NCI-H69 (cell line): Measurements from ENCODE around the gene GLB1L.
A peak's percentile ranks its signal among the peaks of the same experiment; 100 is the strongest.
"Not testable (repeated sequence)": the region's sequence is repeated elsewhere in the genome, so short reads cannot be mapped to it uniquely, and the experiment has no call there.

Source experiments
- DNase-seq: peaks from one replicate; lab custom pipeline; 2025; lab: John Stamatoyannopoulos, UW

Gene GLB1L

GRCh38 chr2:219280651-219281050 lies 35.4 kb upstream of the GLB1L start:
- peak; percentile 4 for DNase-seq

GRCh38 chr2:219279916-219280516 lies 34.8 kb upstream of the GLB1L start:
- DNase-seq = no peak

GRCh38 chr2:219279151-219279915 lies 34.1 kb upstream of the GLB1L start, which contains the start of gene DNAJB2:
Gene DNAJB2, plus strand, starts transcription at chr2:219279366. Its CDS starts 468 bp downstream, at chr2:219279834.
- DNase-seq = peak; percentile 96

GRCh38 chr2:219278655-219279150 lies 33.5 kb upstream of the GLB1L start:
- no peak for DNase-seq

- peak; percentile 63 for DNase-seq
Observed at GRCh38 chr2:219277703-219278654, 32.7 kb upstream of the GLB1L start.

- peak; percentile 10 for DNase-seq
Observed at GRCh38 chr2:219274361-219274921, 29.2 kb upstream of the GLB1L start.

GRCh38 chr2:219273937-219274336 lies 28.7 kb upstream of the GLB1L start:
- DNase-seq = peak; percentile 7

- no peak for DNase-seq
Observed at GRCh38 chr2:219272995-219273394, 27.8 kb upstream of the GLB1L start.

- DNase-seq = no peak
Observed at GRCh38 chr2:219272356-219272755, 27.1 kb upstream of the GLB1L start.

- no peak for DNase-seq
Observed at GRCh38 chr2:219271021-219271420, 25.8 kb upstream of the GLB1L start.

- no peak for DNase-seq
Observed at GRCh38 chr2:219270055-219270372, 24.8 kb upstream of the GLB1L start.

- peak; percentile 69 for DNase-seq
Observed at GRCh38 chr2:219269362-219270054, 24.3 kb upstream of the GLB1L start.

GRCh38 chr2:219268294-219268693 lies 23.1 kb upstream of the GLB1L start:
- no peak for DNase-seq

- DNase-seq = peak; percentile 17
Observed at GRCh38 chr2:219266886-219267285, 21.6 kb upstream of the GLB1L start.

GRCh38 chr2:219266232-219266631 lies 21.0 kb upstream of the GLB1L start:
- DNase-seq = no peak

- DNase-seq = no peak
Observed at GRCh38 chr2:219261024-219261855, 16.0 kb upstream of the GLB1L start.

- not testable (repeated sequence) for DNase-seq
Observed at GRCh38 chr2:219258942-219259341, 13.7 kb upstream of the GLB1L start.

GRCh38 chr2:219254590-219255201 lies 9.5 kb upstream of the GLB1L start:
- DNase-seq = no peak

- peak; percentile 89 for DNase-seq
Observed at GRCh38 chr2:219253753-219254589, 8.7 kb upstream of the GLB1L start, which contains the start of gene TUBA4A. Gene TUBA4A, minus strand, starts transcription at chr2:219253918. Its CDS starts 60 bp downstream, at chr2:219253858.
